A549 treated with dexamethasone at 1 μM for 4 hours (cell line): ENCODE results near the gene CXorf66. TPM values are rescaled to one million over a fixed set of nuclear protein-coding genes. Genes with fewer than 3 reads are reported as not detected.

Experiments
- total RNA-seq: library from RNA; stranded (reverse); fragments of 200-300 nt; extraction: Qiagen RNA extraction; gene quantifications from 5 replicates; pipeline ENCODE4 v1.2.3, GENCODE V29; 2022

CXorf66 gene
- total RNA-seq = not detected in 5 replicates

GRCh38 chrX:139965421-139965820 is at the start of gene CXorf66:
TSS of gene CXorf66 (minus strand) at chrX:139965521. CDS start at chrX:139965496, 25 bp downstream.

GRCh38 chrX:139932901-139933796 is 32.2 kb downstream of the CXorf66 start, which contains the start of gene ATP11C:
TSS of gene ATP11C (minus strand) at chrX:139933053. CDS start at chrX:139932042, 1,011 bp downstream.

Other genes with a start within 250 kb of the CXorf66 start
- gene ATP11C, start 32.5 kb downstream of the CXorf66 start, total RNA-seq = 8.7 to 12.4 TPM (median 11.0 TPM) in 5 replicates